ENCODE measurements around the gene AASDH.
A peak's percentile ranks its signal among the peaks of the same experiment; 100 is the strongest.

DNA sequence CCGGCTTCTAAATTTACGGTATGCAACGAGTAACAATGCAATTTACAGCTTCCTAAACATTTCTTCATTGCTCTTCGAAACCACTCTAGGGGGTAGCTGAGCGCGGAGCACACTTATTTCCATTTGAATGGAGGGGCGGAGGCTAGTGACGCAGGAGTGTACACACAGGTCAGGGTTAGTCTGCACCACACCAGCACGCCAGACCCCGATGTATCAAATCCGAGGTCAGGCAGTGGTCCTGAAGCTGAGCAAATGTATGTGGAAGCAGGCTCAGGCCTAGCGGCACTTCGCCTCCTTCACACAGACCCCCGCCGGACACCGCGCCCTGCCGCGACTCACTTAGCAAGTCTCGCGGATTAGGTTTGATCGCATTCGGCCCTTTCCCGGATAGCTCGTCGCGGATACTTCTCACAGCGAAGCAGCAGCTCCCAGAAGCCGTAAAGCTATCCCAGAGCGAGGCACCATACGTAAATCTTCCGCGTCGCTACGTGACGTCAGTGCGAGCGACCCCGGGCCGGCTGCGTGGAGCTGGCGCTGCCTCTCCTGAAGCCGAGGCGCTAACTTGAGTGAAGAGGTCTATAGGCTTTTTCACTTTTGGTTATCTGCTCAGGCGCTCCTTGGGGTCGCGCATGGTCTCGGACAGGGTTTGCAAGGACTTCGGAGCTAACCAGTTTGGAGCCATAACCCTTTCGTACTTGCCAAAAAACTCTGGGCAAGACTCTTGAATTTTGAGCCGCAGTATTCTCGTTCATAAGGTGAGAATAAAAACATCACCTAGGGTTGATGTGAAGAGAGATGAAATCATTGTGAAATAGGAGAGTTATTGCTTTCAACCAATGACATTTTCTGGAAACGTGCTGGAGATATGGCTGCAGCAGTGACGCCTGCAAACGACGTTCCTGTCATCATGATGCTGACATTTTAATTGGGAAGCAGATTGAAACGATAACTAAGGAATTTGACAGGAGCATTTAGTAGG lies at the start of gene AASDH:
- TF ChIP-seq, protein P1, sequence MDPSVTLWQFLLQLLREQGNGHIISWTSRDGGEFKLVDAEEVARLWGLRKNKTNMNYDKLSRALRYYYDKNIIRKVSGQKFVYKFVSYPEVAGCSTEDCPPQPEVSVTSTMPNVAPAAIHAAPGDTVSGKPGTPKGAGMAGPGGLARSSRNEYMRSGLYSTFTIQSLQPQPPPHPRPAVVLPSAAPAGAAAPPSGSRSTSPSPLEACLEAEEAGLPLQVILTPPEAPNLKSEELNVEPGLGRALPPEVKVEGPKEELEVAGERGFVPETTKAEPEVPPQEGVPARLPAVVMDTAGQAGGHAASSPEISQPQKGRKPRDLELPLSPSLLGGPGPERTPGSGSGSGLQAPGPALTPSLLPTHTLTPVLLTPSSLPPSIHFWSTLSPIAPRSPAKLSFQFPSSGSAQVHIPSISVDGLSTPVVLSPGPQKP (IDR thresholded peaks at IDR 0.05; ENCODE audit: borderline replicate concordance, low read depth, low read length): no peak
- TF ChIP-seq, protein P2, sequence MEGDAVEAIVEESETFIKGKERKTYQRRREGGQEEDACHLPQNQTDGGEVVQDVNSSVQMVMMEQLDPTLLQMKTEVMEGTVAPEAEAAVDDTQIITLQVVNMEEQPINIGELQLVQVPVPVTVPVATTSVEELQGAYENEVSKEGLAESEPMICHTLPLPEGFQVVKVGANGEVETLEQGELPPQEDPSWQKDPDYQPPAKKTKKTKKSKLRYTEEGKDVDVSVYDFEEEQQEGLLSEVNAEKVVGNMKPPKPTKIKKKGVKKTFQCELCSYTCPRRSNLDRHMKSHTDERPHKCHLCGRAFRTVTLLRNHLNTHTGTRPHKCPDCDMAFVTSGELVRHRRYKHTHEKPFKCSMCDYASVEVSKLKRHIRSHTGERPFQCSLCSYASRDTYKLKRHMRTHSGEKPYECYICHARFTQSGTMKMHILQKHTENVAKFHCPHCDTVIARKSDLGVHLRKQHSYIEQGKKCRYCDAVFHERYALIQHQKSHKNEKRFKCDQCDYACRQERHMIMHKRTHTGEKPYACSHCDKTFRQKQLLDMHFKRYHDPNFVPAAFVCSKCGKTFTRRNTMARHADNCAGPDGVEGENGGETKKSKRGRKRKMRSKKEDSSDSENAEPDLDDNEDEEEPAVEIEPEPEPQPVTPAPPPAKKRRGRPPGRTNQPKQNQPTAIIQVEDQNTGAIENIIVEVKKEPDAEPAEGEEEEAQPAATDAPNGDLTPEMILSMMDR (conservative IDR thresholded peaks at IDR 0.05; ENCODE audit: low read depth, low read length): no peak
- TF ChIP-seq RFX5 (IDR thresholded peaks at IDR 0.05; ENCODE audit: low read depth, low read length) (no peak), RAD21 (IDR thresholded peaks at IDR 0.05; ENCODE audit: low read length) (no peak), MAZ (IDR thresholded peaks at IDR 0.05; ENCODE audit: borderline replicate concordance, low read depth, low read length) (0 out of 2 replicates have a peak, but pooled peaks have one; percentile 27), CHD1 (IDR thresholded peaks at IDR 0.05; ENCODE audit: low read depth, low read length) (no peak; the same call in 1 of the 2 replicates), NFE2L2 (IDR thresholded peaks at IDR 0.05; ENCODE audit: low read depth, low read length) (no peak)

All from IMR-90 (cell line).